Measurements from ENCODE around the gene UCK1. TPM values are rescaled to one million over a fixed set of nuclear protein-coding genes. Genes with fewer than 3 reads are reported as not detected.
A peak's percentile ranks its signal among the peaks of the same experiment; 100 is the strongest.

The UCK1 gene
- polyA plus RNA-seq, 3 donors, result 15.9 to 19.9 (median 16.3) TPM

DNA sequence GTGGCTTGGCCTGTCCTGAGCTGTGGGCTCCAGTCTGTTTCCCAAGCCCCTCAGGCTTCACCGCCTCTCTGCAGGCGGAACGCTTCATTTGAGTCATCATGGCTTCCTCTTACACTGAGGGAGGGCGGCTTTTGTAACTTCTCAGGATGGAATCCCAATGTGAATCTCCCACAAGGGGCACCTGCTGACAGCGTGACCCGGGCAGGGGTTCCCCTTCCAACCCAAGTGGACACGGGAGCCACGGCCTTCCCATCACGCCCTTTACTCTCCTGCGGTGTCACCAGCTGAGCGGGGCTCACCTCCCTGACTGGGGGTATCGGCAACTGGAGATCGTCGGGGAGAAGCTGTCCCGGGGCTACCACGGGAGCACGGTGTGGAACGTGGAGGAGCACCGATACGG, 12.5 kb downstream of the UCK1 start:
- H3K4me2 ChIP-seq (replicated peaks; ENCODE audit: extremely low read depth, low read length, poor library complexity, severe bottlenecking), result no peak overlapping the region
- Mint-ChIP-seq H3K4me1 (no peaks in the 10 kb centered on the region), H3K36me3 (peaks cover 44 to 70% of the 10 kb centered on the region in 2 donors), H3K27ac (no peak overlapping the region), H3K4me3 (no peak overlapping the region), H3K9me3 (peaks cover 0 to 11% (median 4%) of the 10 kb centered on the region in 7 donors), H3K27me3 (ENCODE audit: low read depth in 3 of 3) (peaks cover 0 to 2% (median 1%) of the 10 kb centered on the region in 3 donors)
- H4K20me1 ChIP-seq (ENCODE audit: insufficient read depth, low read length), result no peaks in the 10 kb centered on the region
- no peaks in the 10 kb centered on the region for H3K4me1 ChIP-seq (ENCODE audit: control insufficient read depth in 1 of 2, insufficient read depth in 2 of 2, low read length in 2 of 2)
- no peak overlapping the region for H2AFZ ChIP-seq (ENCODE audit: insufficient read depth, low read depth, low read length, poor library complexity, severe bottlenecking)
- intact Hi-C loops (cut with micrococcal nuclease), result no loop called here
- H3K9ac ChIP-seq (ENCODE audit: insufficient read depth, low read length, poor library complexity, severe bottlenecking), result no peak overlapping the region
- no peak for DNase-seq
- no peak overlapping the region for H3K4me3 ChIP-seq (replicated peaks in 1 of 3; ENCODE audit: low read depth in 2 of 3, low read length in 3 of 3)
- peaks cover 47 to 60% of the 10 kb centered on the region in 2 donors for H3K36me3 ChIP-seq (replicated peaks in 1 of 2; ENCODE audit: control insufficient read depth in 1 of 2, insufficient read depth in 2 of 2, low read length in 2 of 2)
- TF ChIP-seq, protein P1, sequence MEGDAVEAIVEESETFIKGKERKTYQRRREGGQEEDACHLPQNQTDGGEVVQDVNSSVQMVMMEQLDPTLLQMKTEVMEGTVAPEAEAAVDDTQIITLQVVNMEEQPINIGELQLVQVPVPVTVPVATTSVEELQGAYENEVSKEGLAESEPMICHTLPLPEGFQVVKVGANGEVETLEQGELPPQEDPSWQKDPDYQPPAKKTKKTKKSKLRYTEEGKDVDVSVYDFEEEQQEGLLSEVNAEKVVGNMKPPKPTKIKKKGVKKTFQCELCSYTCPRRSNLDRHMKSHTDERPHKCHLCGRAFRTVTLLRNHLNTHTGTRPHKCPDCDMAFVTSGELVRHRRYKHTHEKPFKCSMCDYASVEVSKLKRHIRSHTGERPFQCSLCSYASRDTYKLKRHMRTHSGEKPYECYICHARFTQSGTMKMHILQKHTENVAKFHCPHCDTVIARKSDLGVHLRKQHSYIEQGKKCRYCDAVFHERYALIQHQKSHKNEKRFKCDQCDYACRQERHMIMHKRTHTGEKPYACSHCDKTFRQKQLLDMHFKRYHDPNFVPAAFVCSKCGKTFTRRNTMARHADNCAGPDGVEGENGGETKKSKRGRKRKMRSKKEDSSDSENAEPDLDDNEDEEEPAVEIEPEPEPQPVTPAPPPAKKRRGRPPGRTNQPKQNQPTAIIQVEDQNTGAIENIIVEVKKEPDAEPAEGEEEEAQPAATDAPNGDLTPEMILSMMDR (IDR thresholded peaks at IDR 0.05), result no peak
- H3K79me2 ChIP-seq (ENCODE audit: insufficient read depth, low read length), result no peaks in the 10 kb centered on the region
- H3K27ac ChIP-seq (ENCODE audit: low read depth in 1 of 2, low read length in 2 of 2), result no peak overlapping the region
- WGBS (ENCODE audit: insufficient coverage), result 90% methylated on average over 20 of the region's 20 CpGs
- H3K27me3 ChIP-seq (ENCODE audit: control insufficient read depth in 2 of 2, insufficient read depth in 2 of 2, low read length in 2 of 2), result no peaks in the 10 kb centered on the region
- H3K9me3 ChIP-seq (replicated peaks in 1 of 2; ENCODE audit: control insufficient read depth in 1 of 2, insufficient read depth in 1 of 2, low read length in 2 of 2), result peaks cover 26 to 30% of the 10 kb centered on the region in 2 donors

DNA sequence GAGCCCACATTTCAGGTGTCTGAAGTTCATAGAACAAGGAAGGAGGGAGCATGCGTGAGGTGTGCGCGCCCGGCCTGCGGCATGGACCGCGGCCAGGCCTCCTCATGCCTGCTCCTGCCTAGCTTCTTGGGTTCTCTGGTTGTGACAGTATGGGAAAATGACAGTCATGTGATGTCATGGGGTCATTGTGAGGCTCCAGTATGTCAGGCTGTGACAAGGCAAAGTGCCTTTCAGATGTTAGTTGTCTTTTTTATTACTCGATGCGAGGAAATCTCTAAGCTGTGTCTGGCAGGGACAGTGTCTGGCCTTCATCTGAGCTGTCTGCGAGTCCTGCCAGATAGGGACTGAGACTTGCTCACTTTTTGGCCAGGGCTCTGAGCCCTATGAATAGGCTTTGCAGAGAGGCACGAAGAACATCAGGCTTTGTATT, 13.3 kb downstream of the UCK1 start:
- Histone ChIP-seq H3K27me3 (ENCODE audit: control insufficient read depth in 2 of 2, insufficient read depth in 2 of 2, low read length in 2 of 2) (no peaks in the 10 kb centered on the region), H3K36me3 (replicated peaks in 1 of 2; ENCODE audit: control insufficient read depth in 1 of 2, insufficient read depth in 2 of 2, low read length in 2 of 2) (peaks cover 50 to 60% of the 10 kb centered on the region in 2 donors), H4K20me1 (ENCODE audit: insufficient read depth, low read length) (no peaks in the 10 kb centered on the region), H3K9me3 (replicated peaks in 1 of 2; ENCODE audit: control insufficient read depth in 1 of 2, insufficient read depth in 1 of 2, low read length in 2 of 2) (peaks cover 26 to 30% of the 10 kb centered on the region in 2 donors), H3K9ac (ENCODE audit: insufficient read depth, low read length, poor library complexity, severe bottlenecking) (no peak overlapping the region), H2AFZ (ENCODE audit: insufficient read depth, low read depth, low read length, poor library complexity, severe bottlenecking) (no peak overlapping the region), H3K4me1 (ENCODE audit: control insufficient read depth in 1 of 2, insufficient read depth in 2 of 2, low read length in 2 of 2) (no peaks in the 10 kb centered on the region), H3K27ac (ENCODE audit: low read depth in 1 of 2, low read length in 2 of 2) (no peak overlapping the region), H3K79me2 (ENCODE audit: insufficient read depth, low read length) (no peaks in the 10 kb centered on the region), H3K4me2 (replicated peaks; ENCODE audit: extremely low read depth, low read length, poor library complexity, severe bottlenecking) (no peak overlapping the region), H3K4me3 (replicated peaks in 1 of 3; ENCODE audit: low read depth in 2 of 3, low read length in 3 of 3) (no peak overlapping the region)
- TF ChIP-seq, protein P1 (IDR thresholded peaks at IDR 0.05), result no peak
- DNase-seq, result no peak
- Mint-ChIP-seq H3K27ac (peak overlapping the region in 3 of 7 donors; percentile 2 to 76 (median 3)), H3K4me1 (no peaks in the 10 kb centered on the region), H3K27me3 (ENCODE audit: low read depth in 3 of 3) (peaks cover 0 to 2% (median 0%) of the 10 kb centered on the region in 3 donors), H3K4me3 (no peak overlapping the region), H3K36me3 (peaks cover 45 to 72% of the 10 kb centered on the region in 2 donors), H3K9me3 (peaks cover 0 to 11% (median 4%) of the 10 kb centered on the region in 7 donors)
- intact Hi-C loops (cut with micrococcal nuclease), result no loop called here
- WGBS (ENCODE audit: insufficient coverage), result 94% methylated on average over 11 of the region's 11 CpGs

Measured in CD14-positive monocyte (primary cell).